GM23338 (cell line): ENCODE results near the gene ID4. TPM values are rescaled to one million over a fixed set of nuclear protein-coding genes. Genes with fewer than 3 reads are reported as not detected.

ENCODE experiments used
- ATAC-seq: fragments of 200-7000 bp; cut with Tn5 transposase; 3 replicates; pipeline ENCODE4 v1.9.1; 2020
- DNase-seq: peaks from one replicate; pipeline ENCODE4 v3.0.0-alpha.2; 2015; ENCODE audit warnings: low spot score
- H2AFZ ChIP-seq: fragments of 200-600 bp; sonication (generic); 2 replicates; pipeline ENCODE4 v1.8.0; 2016; ENCODE audit warnings: antibody characterized with exemption, mild to moderate bottlenecking, moderate library complexity
- H3F3A ChIP-seq: fragments of 200-600 bp; sonication (generic); replicated peaks from 2 replicates; pipeline ENCODE4 v1.8.0; 2017; ENCODE audit warnings: antibody characterized with exemption, mixed run types, low read depth
- H3K27ac ChIP-seq: fragments of 200-600 bp; sonication (generic); 2 replicates; pipeline ENCODE4 v1.6.1; 2016; ENCODE audit warnings: low read depth
- H3K27me3 ChIP-seq: fragments of 200-600 bp; sonication (generic); 2 replicates; pipeline ENCODE4 v1.8.0; 2016; ENCODE audit warnings: mild to moderate bottlenecking, mixed run types, moderate library complexity; ENCODE audit not compliant: insufficient read depth
- H3K36me3 ChIP-seq: fragments of 200-600 bp; sonication (generic); 2 replicates; pipeline ENCODE4 v1.8.0; 2016; ENCODE audit warnings: mild to moderate bottlenecking; ENCODE audit not compliant: insufficient read depth
- H3K4me1 ChIP-seq: fragments of 200-600 bp; sonication (generic); 2 replicates; pipeline ENCODE4 v1.8.0; 2016; ENCODE audit warnings: mild to moderate bottlenecking, moderate library complexity; ENCODE audit not compliant: insufficient read depth
- H3K4me2 ChIP-seq: fragments of 200-600 bp; sonication (generic); 2 replicates; pipeline ENCODE4 v1.7.1; 2017; ENCODE audit warnings: mixed run types
- H3K4me3 ChIP-seq: fragments of 200-600 bp; sonication (generic); 2 replicates; pipeline ENCODE4 v1.6.1; 2016; ENCODE audit warnings: mixed run types
- H3K79me2 ChIP-seq: fragments of 200-600 bp; sonication (generic); replicated peaks from 2 replicates; pipeline ENCODE4 v1.8.0; 2017; ENCODE audit warnings: mild to moderate bottlenecking; ENCODE audit not compliant: insufficient read depth
- H3K9me2 ChIP-seq: fragments of 200-600 bp; sonication (generic); 2 replicates; pipeline ENCODE4 v1.8.0; 2017; ENCODE audit not compliant: insufficient read depth
- H4K20me1 ChIP-seq: fragments of 200-600 bp; sonication (generic); replicated peaks from 2 replicates; pipeline ENCODE4 v1.8.0; 2017; ENCODE audit warnings: mild to moderate bottlenecking; ENCODE audit not compliant: insufficient read depth
- H3K27ac Mint-ChIP-seq: 2 replicates; pipeline ENCODE4 v1.8.0; 2020; ENCODE audit warnings: inconsistent platforms, mild to moderate bottlenecking, moderate library complexity, mixed read lengths
- H3K27me3 Mint-ChIP-seq: 3 replicates; pipeline ENCODE4 v1.8.0; 2022; ENCODE audit warnings: low read depth, mild to moderate bottlenecking, moderate library complexity, mixed read lengths, inconsistent platforms; ENCODE audit not compliant: insufficient read depth, poor library complexity
- H3K36me3 Mint-ChIP-seq: 3 replicates; pipeline ENCODE4 v1.8.0; 2021; ENCODE audit warnings: low read depth, mild to moderate bottlenecking, inconsistent platforms, moderate library complexity, mixed read lengths
- H3K4me1 Mint-ChIP-seq: 3 replicates; pipeline ENCODE4 v1.8.0; 2020; ENCODE audit warnings: mild to moderate bottlenecking, inconsistent platforms, mixed read lengths
- H3K4me3 Mint-ChIP-seq: 3 replicates; pipeline ENCODE4 v1.8.0; 2021; ENCODE audit warnings: moderate library complexity, mild to moderate bottlenecking, inconsistent platforms, mixed read lengths
- H3K9me3 Mint-ChIP-seq: 3 replicates; pipeline ENCODE4 v1.8.0; 2020; ENCODE audit warnings: moderate library complexity, mild to moderate bottlenecking, inconsistent platforms, mixed read lengths
- EZH2 ChIP-seq: fragments of 200-600 bp; sonication (generic); IDR thresholded peaks from one replicate; pipeline ENCODE4 v1.8.0; 2017; ENCODE audit warnings: antibody characterized with exemption, mild to moderate bottlenecking, low read depth; ENCODE audit not compliant: unreplicated experiment
- JUNB ChIP-seq: IDR thresholded peaks from one replicate; pipeline ENCODE4 v1.6.1; 2016; ENCODE audit warnings: antibody characterized with exemption; ENCODE audit not compliant: unreplicated experiment
- STAT1 ChIP-seq: IDR thresholded peaks from one replicate; pipeline ENCODE4 v1.6.1; 2016; ENCODE audit warnings: antibody characterized with exemption; ENCODE audit not compliant: unreplicated experiment
- ZNF114 ChIP-seq: fragments of 250-450 bp; sonication (Bioruptor Pico); IDR thresholded peaks from 2 replicates; pipeline ENCODE4 v1.5.0; 2020; ENCODE audit warnings: mild to moderate bottlenecking, moderate library complexity
- polyA plus RNA-seq: library from polyadenylated mRNA; unstranded; fragments of >200 nt; fragmentation: Nextera tagmentation; extraction: Ambion mirVana; gene quantifications from 2 replicates; pipeline ENCODE4 v1.2.1, GENCODE V29; 2016
- total RNA-seq: library from RNA; depleted of rRNA; stranded (reverse); fragments of >200 nt; shearing (Covaris generic); gene quantifications from 2 replicates; pipeline ENCODE4 v1.2.3, GENCODE V29; 2014
- TF ChIP-seq, protein P1 (sequence below): fragments of 250-450 bp; sonication (Bioruptor Pico); IDR thresholded peaks from 2 replicates; pipeline ENCODE4 v1.5.0; 2020; ENCODE audit warnings: mild to moderate bottlenecking, moderate library complexity
- TF ChIP-seq, protein P2 (sequence below), 2 experiments: fragments of 200-600 bp in 1 of 2; sonication (generic) in 1 of 2; conservative IDR thresholded peaks; 2 replicates each; pipeline versions ENCODE4 v1.5.1 to v1.6.1; 2016 to 2017; ENCODE audit warnings: antibody characterized with exemption in 2 of 2, low read depth in 2 of 2, mild to moderate bottlenecking in 2 of 2, moderate library complexity in 1 of 2
- TF ChIP-seq, protein P3 (sequence below): IDR thresholded peaks from one replicate; pipeline ENCODE4 v1.6.1; 2018; ENCODE audit warnings: antibody characterized with exemption; ENCODE audit not compliant: unreplicated experiment

ID4 gene
- total and polyA plus RNA-seq, 2 experiments from 2014 or later = 3.7 to 7.0 TPM

DNA sequence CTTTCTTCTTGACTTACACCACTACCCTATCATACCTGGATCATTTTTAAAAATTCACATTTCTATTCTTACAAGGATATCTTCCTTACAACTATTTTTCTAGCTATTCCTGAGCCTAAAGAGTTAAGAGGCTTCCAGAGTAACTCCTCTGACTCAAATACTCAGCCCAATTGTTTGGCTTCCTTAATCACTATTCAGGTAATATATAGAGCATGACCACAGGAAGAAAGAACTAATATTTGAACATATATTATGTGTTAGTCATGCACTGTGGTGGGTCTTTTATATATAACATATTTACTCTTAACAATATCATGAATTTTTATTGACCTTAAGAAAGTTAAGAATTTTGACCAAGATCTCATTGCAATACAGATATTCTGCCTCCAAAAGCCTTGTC is 42.0 kb upstream of the ID4 start (continued):
- no peak for TF ChIP-seq STAT1

DNA sequence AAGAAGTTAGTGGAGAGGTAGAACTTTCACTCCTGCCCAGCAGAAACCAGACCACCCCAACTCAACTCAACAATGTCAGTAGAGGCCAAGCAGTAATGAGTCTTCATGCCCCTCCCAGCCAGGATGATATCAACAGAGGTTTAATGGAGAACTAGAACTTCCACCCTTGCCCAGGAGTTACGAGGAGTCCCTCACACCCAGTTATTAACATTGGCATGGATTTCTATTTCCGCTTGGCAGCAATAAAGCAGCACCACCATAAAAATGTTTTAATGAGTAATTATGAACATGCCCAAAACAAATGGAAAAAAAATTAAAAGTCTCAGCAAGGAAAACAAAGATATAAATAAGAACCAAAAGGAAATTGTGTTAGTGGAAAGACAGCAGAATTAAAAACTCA is 40.7 kb upstream of the ID4 start:
- no peaks in the 10 kb centered on the region for H3F3A ChIP-seq
- ATAC-seq (no peak), DNase-seq (no peak)
- no peaks in the 10 kb centered on the region for H3K79me2 ChIP-seq
- Mint-ChIP-seq H3K27ac (no peak overlapping the region), H3K4me3 (no peak overlapping the region), H3K36me3 (peaks cover 3% of the 10 kb centered on the region; the same call in 1 of the 3 replicates), H3K9me3 (peaks cover 7% of the 10 kb centered on the region; the same call in 1 of the 3 replicates), H3K4me1 (no peaks in the 10 kb centered on the region; the same call in 2 of the 3 replicates), H3K27me3 (no peaks in the 10 kb centered on the region)
- H3K27ac ChIP-seq = no peak overlapping the region
- H3K27me3 ChIP-seq = no peaks in the 10 kb centered on the region
- no peaks in the 10 kb centered on the region for H3K36me3 ChIP-seq
- no peaks in the 10 kb centered on the region for H4K20me1 ChIP-seq
- H3K4me2 ChIP-seq = no peak overlapping the region
- TF ChIP-seq JUNB (no peak), STAT1 (no peak), ZNF114 (CRISPR knock-in tag) (no peak), EZH2 (no peak)
- TF ChIP-seq, protein P1, sequence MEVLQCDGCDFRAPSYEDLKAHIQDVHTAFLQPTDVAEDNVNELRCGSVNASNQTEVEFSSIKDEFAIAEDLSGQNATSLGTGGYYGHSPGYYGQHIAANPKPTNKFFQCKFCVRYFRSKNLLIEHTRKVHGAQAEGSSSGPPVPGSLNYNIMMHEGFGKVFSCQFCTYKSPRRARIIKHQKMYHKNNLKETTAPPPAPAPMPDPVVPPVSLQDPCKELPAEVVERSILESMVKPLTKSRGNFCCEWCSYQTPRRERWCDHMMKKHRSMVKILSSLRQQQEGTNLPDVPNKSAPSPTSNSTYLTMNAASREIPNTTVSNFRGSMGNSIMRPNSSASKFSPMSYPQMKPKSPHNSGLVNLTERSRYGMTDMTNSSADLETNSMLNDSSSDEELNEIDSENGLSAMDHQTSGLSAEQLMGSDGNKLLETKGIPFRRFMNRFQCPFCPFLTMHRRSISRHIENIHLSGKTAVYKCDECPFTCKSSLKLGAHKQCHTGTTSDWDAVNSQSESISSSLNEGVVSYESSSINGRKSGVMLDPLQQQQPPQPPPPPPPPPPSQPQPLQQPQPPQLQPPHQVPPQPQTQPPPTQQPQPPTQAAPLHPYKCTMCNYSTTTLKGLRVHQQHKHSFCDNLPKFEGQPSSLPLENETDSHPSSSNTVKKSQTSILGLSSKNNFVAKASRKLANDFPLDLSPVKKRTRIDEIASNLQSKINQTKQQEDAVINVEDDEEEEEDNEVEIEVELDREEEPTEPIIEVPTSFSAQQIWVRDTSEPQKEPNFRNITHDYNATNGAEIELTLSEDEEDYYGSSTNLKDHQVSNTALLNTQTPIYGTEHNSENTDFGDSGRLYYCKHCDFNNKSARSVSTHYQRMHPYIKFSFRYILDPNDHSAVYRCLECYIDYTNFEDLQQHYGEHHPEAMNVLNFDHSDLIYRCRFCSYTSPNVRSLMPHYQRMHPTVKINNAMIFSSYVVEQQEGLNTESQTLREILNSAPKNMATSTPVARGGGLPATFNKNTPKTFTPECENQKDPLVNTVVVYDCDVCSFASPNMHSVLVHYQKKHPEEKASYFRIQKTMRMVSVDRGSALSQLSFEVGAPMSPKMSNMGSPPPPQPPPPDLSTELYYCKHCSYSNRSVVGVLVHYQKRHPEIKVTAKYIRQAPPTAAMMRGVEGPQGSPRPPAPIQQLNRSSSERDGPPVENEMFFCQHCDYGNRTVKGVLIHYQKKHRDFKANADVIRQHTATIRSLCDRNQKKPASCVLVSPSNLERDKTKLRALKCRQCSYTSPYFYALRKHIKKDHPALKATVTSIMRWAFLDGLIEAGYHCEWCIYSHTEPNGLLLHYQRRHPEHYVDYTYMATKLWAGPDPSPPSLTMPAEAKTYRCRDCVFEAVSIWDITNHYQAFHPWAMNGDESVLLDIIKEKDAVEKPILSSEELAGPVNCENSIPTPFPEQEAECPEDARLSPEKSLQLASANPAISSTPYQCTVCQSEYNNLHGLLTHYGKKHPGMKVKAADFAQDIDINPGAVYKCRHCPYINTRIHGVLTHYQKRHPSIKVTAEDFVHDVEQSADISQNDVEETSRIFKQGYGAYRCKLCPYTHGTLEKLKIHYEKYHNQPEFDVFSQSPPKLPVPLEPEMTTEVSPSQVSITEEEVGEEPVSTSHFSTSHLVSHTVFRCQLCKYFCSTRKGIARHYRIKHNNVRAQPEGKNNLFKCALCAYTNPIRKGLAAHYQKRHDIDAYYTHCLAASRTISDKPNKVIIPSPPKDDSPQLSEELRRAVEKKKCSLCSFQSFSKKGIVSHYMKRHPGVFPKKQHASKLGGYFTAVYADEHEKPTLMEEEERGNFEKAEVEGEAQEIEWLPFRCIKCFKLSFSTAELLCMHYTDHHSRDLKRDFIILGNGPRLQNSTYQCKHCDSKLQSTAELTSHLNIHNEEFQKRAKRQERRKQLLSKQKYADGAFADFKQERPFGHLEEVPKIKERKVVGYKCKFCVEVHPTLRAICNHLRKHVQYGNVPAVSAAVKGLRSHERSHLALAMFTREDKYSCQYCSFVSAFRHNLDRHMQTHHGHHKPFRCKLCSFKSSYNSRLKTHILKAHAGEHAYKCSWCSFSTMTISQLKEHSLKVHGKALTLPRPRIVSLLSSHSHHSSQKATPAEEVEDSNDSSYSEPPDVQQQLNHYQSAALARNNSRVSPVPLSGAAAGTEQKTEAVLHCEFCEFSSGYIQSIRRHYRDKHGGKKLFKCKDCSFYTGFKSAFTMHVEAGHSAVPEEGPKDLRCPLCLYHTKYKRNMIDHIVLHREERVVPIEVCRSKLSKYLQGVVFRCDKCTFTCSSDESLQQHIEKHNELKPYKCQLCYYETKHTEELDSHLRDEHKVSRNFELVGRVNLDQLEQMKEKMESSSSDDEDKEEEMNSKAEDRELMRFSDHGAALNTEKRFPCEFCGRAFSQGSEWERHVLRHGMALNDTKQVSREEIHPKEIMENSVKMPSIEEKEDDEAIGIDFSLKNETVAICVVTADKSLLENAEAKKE (CRISPR knock-in tag) = no peak
- TF ChIP-seq, protein P2, sequence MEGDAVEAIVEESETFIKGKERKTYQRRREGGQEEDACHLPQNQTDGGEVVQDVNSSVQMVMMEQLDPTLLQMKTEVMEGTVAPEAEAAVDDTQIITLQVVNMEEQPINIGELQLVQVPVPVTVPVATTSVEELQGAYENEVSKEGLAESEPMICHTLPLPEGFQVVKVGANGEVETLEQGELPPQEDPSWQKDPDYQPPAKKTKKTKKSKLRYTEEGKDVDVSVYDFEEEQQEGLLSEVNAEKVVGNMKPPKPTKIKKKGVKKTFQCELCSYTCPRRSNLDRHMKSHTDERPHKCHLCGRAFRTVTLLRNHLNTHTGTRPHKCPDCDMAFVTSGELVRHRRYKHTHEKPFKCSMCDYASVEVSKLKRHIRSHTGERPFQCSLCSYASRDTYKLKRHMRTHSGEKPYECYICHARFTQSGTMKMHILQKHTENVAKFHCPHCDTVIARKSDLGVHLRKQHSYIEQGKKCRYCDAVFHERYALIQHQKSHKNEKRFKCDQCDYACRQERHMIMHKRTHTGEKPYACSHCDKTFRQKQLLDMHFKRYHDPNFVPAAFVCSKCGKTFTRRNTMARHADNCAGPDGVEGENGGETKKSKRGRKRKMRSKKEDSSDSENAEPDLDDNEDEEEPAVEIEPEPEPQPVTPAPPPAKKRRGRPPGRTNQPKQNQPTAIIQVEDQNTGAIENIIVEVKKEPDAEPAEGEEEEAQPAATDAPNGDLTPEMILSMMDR (conservative IDR thresholded peaks at IDR 0.05; ENCODE audit: low read depth in 2 of 2) = no peak
- TF ChIP-seq, protein P3, sequence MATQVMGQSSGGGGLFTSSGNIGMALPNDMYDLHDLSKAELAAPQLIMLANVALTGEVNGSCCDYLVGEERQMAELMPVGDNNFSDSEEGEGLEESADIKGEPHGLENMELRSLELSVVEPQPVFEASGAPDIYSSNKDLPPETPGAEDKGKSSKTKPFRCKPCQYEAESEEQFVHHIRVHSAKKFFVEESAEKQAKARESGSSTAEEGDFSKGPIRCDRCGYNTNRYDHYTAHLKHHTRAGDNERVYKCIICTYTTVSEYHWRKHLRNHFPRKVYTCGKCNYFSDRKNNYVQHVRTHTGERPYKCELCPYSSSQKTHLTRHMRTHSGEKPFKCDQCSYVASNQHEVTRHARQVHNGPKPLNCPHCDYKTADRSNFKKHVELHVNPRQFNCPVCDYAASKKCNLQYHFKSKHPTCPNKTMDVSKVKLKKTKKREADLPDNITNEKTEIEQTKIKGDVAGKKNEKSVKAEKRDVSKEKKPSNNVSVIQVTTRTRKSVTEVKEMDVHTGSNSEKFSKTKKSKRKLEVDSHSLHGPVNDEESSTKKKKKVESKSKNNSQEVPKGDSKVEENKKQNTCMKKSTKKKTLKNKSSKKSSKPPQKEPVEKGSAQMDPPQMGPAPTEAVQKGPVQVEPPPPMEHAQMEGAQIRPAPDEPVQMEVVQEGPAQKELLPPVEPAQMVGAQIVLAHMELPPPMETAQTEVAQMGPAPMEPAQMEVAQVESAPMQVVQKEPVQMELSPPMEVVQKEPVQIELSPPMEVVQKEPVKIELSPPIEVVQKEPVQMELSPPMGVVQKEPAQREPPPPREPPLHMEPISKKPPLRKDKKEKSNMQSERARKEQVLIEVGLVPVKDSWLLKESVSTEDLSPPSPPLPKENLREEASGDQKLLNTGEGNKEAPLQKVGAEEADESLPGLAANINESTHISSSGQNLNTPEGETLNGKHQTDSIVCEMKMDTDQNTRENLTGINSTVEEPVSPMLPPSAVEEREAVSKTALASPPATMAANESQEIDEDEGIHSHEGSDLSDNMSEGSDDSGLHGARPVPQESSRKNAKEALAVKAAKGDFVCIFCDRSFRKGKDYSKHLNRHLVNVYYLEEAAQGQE = no peak
- no peak overlapping the region for H2AFZ ChIP-seq
- H3K4me3 ChIP-seq = no peak overlapping the region
- no peaks in the 10 kb centered on the region for H3K9me2 ChIP-seq
- no peaks in the 10 kb centered on the region for H3K4me1 ChIP-seq
